RWPE1 (cell line): ENCODE measurements around the gene SRGAP3.

Source experiments
- CTCF ChIA-PET: fragments of 350-600 bp; sonication (Branson Sonifier 250); formaldehyde crosslinking; extraction: SDS; loops from one replicate; lab custom pipeline; 2021; lab: Yijun Ruan, JAX
- POLR2A ChIA-PET: fragments of 400-600 bp; formaldehyde crosslinking; extraction: SDS; loops from one replicate; lab custom pipeline; 2020; ENCODE audit warnings: antibody characterized with exemption; ENCODE audit not compliant: low non-redundant PET; lab: Yijun Ruan, JAX
- DNase-seq: peaks from one replicate; pipeline ENCODE4 v3.0.0; 2012; ENCODE audit warnings: low spot score
- H3K27ac ChIP-seq: fragments of 450-650 bp; 2 replicates; pipeline ENCODE4 v1.5.1; 2017
- TF ChIP-seq, protein P1 (sequence below): fragments of 450-650 bp; conservative IDR thresholded peaks from 2 replicates; pipeline ENCODE4 v1.5.1; 2017; ENCODE audit warnings: low read depth, mild to moderate bottlenecking

Gene SRGAP3

DNA sequence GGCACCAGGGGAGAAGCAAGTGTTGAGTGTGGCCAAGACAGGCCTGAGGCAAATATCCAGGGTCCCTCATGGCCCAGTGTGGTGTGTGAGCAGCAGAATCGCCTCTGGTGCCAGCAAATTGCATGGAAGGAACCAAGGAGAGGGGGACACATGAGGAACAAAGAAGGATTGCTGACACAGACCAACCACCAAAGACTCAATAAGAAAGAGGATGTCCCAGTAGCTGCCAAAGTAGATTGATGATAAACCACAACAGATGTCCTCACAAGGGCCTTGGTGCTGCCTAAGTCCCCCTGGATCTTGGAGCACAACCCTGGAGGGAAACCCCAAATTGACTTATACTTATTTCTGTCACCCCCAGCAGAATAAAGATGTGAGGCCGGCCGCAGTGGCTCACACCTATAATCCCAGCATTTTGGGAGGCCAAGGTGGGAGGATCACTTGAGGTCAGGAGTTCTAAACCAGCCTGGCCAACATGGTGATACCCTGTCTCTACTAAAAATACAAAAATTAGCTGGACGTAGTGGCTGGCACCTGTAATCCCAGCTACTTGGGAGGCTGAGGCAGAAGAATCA is 10.6 kb downstream of the SRGAP3 start:
- ChIA-PET CTCF (no interaction called here), POLR2A (no interaction called here)
- TF ChIP-seq, protein P1, sequence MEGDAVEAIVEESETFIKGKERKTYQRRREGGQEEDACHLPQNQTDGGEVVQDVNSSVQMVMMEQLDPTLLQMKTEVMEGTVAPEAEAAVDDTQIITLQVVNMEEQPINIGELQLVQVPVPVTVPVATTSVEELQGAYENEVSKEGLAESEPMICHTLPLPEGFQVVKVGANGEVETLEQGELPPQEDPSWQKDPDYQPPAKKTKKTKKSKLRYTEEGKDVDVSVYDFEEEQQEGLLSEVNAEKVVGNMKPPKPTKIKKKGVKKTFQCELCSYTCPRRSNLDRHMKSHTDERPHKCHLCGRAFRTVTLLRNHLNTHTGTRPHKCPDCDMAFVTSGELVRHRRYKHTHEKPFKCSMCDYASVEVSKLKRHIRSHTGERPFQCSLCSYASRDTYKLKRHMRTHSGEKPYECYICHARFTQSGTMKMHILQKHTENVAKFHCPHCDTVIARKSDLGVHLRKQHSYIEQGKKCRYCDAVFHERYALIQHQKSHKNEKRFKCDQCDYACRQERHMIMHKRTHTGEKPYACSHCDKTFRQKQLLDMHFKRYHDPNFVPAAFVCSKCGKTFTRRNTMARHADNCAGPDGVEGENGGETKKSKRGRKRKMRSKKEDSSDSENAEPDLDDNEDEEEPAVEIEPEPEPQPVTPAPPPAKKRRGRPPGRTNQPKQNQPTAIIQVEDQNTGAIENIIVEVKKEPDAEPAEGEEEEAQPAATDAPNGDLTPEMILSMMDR, result no peak
- DNase-seq, result no peak
- H3K27ac ChIP-seq, result no peak overlapping the region

DNA sequence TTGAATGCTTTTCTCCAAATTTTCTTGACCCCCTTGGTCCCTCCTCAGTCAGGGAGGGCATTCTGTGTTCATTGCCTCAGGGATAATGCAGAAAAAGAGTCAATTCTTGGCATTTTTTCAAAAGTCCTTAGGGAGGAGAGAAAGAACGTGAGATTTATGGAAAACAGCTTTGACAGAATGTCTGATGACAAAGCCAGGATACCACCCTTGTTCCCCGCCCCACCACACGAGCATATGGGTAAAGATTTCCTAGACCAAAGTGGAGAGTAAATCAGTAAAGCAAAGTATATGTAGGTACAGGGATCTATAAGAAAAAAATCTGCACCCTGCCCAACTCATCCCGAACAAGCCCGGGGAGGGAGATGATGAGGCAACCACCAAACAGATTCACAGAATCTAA is 11.2 kb downstream of the SRGAP3 start:
- no peak for DNase-seq
- H3K27ac ChIP-seq, result no peak overlapping the region
- ChIA-PET POLR2A (no interaction called here), CTCF (no interaction called here)
- TF ChIP-seq, protein P1, result no peak

DNA sequence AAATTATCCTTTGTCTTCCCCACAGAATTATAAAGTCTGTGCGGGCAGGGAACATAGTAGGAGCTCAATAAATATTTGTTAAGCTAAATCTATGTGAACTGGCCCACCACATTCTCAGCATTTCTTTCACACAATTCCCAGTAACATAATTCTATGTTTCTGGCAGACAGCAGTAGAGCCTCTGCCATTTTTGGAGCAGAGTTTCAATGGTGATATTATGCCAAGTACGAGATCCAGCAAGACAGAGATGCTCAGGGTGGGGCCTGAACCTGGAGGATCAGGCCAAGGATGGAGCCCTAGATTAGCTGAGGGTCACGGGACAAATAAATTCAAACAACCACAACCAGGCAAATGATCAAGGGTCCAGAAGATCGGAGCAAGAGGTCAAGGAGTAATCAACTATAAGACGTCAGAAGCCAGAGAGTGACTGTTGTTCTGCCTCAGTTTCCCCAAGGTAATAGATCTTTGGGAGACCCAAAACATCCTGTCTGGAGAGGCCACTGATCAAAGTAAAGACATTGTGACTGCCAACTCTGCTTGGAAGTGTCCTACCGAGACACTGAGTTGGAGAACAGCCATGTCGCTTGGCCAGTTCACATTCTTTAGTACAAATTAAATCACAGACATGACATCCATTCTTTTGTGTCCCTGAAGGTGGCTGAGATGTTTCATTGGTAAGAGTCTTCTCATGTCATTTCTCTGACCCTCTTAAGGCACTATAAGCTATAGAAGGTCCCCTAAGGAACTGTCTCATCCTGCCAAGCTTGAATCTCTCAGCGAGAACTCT is 15.4 kb downstream of the SRGAP3 start:
- ChIA-PET POLR2A (no interaction called here), CTCF (no interaction called here)
- no peak for DNase-seq
- H3K27ac ChIP-seq, result no peak overlapping the region
- TF ChIP-seq, protein P1, result no peak

DNA sequence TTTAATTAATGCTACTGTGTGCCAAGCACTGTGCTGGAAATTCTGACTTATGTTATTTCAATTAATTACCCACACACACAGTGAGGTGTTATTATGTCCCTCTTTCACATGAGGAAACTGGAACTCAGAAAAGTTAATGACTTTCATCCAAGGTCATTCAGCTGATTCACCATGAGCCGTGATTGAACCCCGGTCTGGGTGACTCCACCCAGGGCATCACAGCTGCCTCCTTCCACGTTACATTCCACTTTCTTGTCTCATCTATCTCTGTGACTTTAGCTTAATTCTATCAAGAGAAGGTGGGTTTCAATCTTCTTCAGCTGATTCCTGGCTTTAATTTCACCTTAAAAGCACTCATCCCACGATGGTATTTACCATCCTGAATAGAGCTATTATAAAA is 16.3 kb downstream of the SRGAP3 start:
- POLR2A ChIA-PET, result no interaction called here
- TF ChIP-seq, protein P1, result no peak
- CTCF ChIA-PET, result no interaction called here
- no peak overlapping the region for H3K27ac ChIP-seq
- no peak for DNase-seq

DNA sequence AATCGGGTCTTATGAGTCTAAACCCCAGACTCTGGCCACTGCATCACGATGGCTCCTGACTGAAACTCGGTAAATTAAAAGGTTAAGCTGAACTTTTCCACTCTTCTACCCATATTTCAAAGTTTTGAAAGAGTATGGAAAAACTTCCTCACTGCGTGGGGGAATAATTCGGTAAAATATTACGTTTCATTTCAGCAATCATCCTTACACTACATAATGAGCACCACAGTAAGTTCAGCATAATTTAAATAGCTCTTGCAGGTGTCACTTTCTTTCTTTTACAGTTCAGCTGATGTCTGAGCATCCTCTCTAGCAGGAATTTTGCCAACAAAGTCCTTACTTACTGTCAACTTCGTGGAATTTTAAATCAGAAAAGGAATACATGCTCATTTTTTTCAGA is 17.5 kb downstream of the SRGAP3 start:
- POLR2A ChIA-PET, result no interaction called here
- TF ChIP-seq, protein P1, result no peak
- CTCF ChIA-PET, result no interaction called here
- no peak overlapping the region for H3K27ac ChIP-seq
- no peak for DNase-seq

DNA sequence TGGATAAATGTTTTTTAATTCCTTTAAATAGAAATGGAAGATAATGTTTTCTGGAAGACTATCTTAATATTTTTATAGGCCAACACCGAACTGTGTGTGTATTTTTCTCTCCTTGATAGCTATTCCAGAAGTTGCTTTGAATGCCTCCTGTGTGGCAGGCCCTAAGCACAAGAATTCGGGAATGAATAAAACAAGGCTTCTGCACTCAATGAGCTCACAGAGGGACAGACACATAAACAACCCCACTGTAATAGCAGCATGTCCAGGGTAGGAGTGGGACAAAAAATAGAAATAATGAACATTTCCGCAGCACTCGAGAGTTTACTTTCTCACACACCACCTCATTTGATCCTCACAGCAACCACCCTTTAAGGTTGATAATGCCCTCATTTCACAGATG is 18.0 kb downstream of the SRGAP3 start:
- POLR2A ChIA-PET, result no interaction called here
- DNase-seq, result no peak
- CTCF ChIA-PET, result no interaction called here
- TF ChIP-seq, protein P1, result no peak
- H3K27ac ChIP-seq, result no peak overlapping the region
